HEK293T (cell line): Measurements from ENCODE around the gene RAPGEF5.

ENCODE experiments used
- CTCF ChIA-PET: fragments of 350-600 bp; formaldehyde crosslinking; extraction: SDS; loops from one replicate; lab custom pipeline; 2021; ENCODE audit warnings: antibody characterized with exemption, inconsistent platforms; lab: Yijun Ruan, JAX
- POLR2A ChIA-PET: fragments of 350-600 bp; formaldehyde crosslinking; extraction: SDS; loops from one replicate; lab custom pipeline; 2020; ENCODE audit warnings: antibody characterized with exemption, inconsistent platforms; lab: Yijun Ruan, JAX
- DNase-seq: peaks from one replicate; pipeline ENCODE4 v3.0.0; 2012; ENCODE audit warnings: mixed read lengths; ENCODE audit errors: extremely low spot score
- ARNT ChIP-seq: fragments of 450-650 bp; IDR thresholded peaks from 2 replicates; pipeline ENCODE4 v1.6.1; 2017; ENCODE audit warnings: mild to moderate bottlenecking
- BHLHE40 ChIP-seq: fragments of 450-650 bp; IDR thresholded peaks from 2 replicates; pipeline ENCODE4 v1.6.1; 2016; ENCODE audit warnings: mild to moderate bottlenecking, moderate library complexity, borderline replicate concordance
- CTBP1 ChIP-seq: fragments of 450-650 bp; IDR thresholded peaks from 2 replicates; pipeline ENCODE4 v1.6.1; 2016; ENCODE audit warnings: borderline replicate concordance
- ELF4 ChIP-seq: fragments of 450-650 bp; IDR thresholded peaks from 2 replicates; pipeline ENCODE4 v1.6.1; 2017; ENCODE audit warnings: antibody characterized with exemption
- FOXA1 ChIP-seq: fragments of 450-650 bp; IDR thresholded peaks from 2 replicates; pipeline ENCODE4 v1.6.1; 2016; ENCODE audit warnings: mild to moderate bottlenecking
- FOXK2 ChIP-seq: fragments of 450-650 bp; IDR thresholded peaks from 2 replicates; pipeline ENCODE4 v1.6.1; 2016; ENCODE audit warnings: mild to moderate bottlenecking
- FOXM1 ChIP-seq: fragments of 450-650 bp; IDR thresholded peaks from 2 replicates; pipeline ENCODE4 v1.6.1; 2017; ENCODE audit warnings: mild to moderate bottlenecking, borderline replicate concordance
- HDGF ChIP-seq: fragments of 450-650 bp; IDR thresholded peaks from 2 replicates; pipeline ENCODE4 v1.6.1; 2017; ENCODE audit warnings: antibody characterized with exemption, borderline replicate concordance
- L3MBTL2 ChIP-seq: fragments of 450-650 bp; conservative IDR thresholded peaks from 2 replicates; pipeline ENCODE4 v1.6.1; 2016; ENCODE audit warnings: mild to moderate bottlenecking
- LEF1 ChIP-seq: fragments of 450-650 bp; IDR thresholded peaks from 2 replicates; pipeline ENCODE4 v1.6.1; 2017; ENCODE audit warnings: mild to moderate bottlenecking, borderline replicate concordance
- NFRKB ChIP-seq: fragments of 450-650 bp; IDR thresholded peaks from 2 replicates; pipeline ENCODE4 v1.6.1; 2016; ENCODE audit warnings: mild to moderate bottlenecking, moderate library complexity
- PKNOX1 ChIP-seq: fragments of 450-650 bp; IDR thresholded peaks from 2 replicates; pipeline ENCODE4 v1.6.1; 2016
- SP1 ChIP-seq: fragments of 450-650 bp; IDR thresholded peaks from 2 replicates; pipeline ENCODE4 v1.6.1; 2017
- SUZ12 ChIP-seq: fragments of 450-650 bp; IDR thresholded peaks from 2 replicates; pipeline ENCODE4 v1.6.1; 2016; ENCODE audit warnings: mild to moderate bottlenecking
- TARDBP ChIP-seq: fragments of 450-650 bp; IDR thresholded peaks from 2 replicates; pipeline ENCODE4 v1.6.1; 2016
- ZNF384 ChIP-seq: fragments of 450-650 bp; IDR thresholded peaks from 2 replicates; pipeline ENCODE4 v1.6.1; 2016

Gene RAPGEF5

GRCh38 chr7:22318376-22318775 lies 38.6 kb downstream of the RAPGEF5 start:
- POLR2A ChIA-PET: no interaction called here
- TF ChIP-seq FOXM1 (no peak), SUZ12 (no peak), BHLHE40 (no peak)
- CTCF ChIA-PET: no interaction called here
- no peak for DNase-seq

DNA sequence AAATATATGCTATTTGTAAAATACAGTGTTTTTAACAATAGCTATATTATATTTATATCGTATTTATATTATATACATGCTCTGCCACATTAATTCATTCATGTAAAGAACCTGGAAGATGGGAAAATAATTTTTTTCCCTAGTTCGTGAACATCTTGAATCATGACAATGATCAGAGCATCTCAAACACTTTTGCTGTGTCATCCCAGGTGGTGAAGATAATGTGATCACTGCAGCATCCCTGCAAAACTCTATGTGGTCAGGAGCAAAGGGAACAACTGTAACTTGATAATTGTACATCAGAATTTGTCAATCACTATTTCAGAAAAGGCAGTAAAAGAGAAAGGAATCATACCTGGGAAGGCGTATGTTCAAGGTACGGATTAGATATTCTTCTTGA lies 39.3 kb downstream of the RAPGEF5 start:
- TF ChIP-seq ZNF384: no peak
- TF ChIP-seq ELF4: no peak
- TF ChIP-seq FOXM1: no peak
- no peak for TF ChIP-seq PKNOX1
- TF ChIP-seq FOXK2: no peak
- no peak for TF ChIP-seq L3MBTL2
- TF ChIP-seq NFRKB: no peak
- no peak for TF ChIP-seq CTBP1
- TF ChIP-seq HDGF: no peak
- no peak for TF ChIP-seq LEF1
- TF ChIP-seq SP1: no peak
- TF ChIP-seq BHLHE40: no peak
- TF ChIP-seq SUZ12: no peak
- no peak for TF ChIP-seq ARNT
- CTCF ChIA-PET: no interaction called here
- DNase-seq: no peak
- POLR2A ChIA-PET: no interaction called here

DNA sequence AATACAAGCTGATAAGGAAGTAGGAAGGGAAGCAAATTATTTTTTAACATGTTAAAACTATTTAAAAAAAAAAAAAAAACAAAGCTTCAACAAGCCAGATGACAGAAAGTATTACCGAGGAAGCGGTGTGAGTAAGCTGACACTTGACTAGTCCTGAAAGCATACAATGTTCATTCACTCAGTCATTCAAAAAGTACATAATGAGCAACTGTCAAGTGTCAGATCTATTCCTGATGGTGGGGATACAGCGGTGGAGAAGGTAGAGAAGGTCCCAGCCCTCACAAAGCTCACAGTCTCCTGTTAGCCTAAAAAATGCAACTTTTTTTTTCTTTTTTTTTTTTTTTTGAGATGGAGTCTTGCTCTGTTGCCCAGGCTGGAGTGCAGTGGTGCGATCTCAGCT lies 40.0 kb downstream of the RAPGEF5 start:
- no peak for DNase-seq
- ChIA-PET CTCF (no interaction called here), POLR2A (no interaction called here)
- no peak for TF ChIP-seq CTBP1
- TF ChIP-seq NFRKB: no peak
- no peak for TF ChIP-seq SUZ12
- TF ChIP-seq FOXM1: no peak
- no peak for TF ChIP-seq PKNOX1
- no peak for TF ChIP-seq FOXA1
- no peak for TF ChIP-seq LEF1

DNA sequence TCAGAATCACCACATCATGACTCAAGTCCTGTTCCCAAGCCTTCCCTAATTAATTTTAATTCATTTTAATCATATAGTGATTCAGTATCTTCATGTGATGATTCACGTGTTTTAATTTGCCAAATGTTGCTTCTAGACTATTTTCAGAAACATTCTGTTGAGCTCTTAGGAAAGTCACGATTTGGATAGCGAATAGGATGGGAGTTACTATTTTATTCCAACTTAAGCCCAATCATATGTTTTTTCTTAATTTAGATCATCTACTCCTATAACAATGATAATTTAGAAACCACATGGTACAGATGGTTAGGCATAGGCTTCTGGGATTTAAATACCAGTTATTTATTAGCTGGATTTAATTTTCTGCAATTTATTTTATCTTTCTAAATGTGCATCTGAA lies 49.1 kb downstream of the RAPGEF5 start:
- POLR2A ChIA-PET: no interaction called here
- CTCF ChIA-PET: no interaction called here
- no peak for DNase-seq
- TF ChIP-seq L3MBTL2: no peak
- TF ChIP-seq FOXA1: no peak
- no peak for TF ChIP-seq TARDBP
- TF ChIP-seq BHLHE40: no peak
- TF ChIP-seq SUZ12: no peak
- TF ChIP-seq ZNF384: no peak
- no peak for TF ChIP-seq ARNT
- TF ChIP-seq ELF4: no peak
- TF ChIP-seq LEF1: no peak
- TF ChIP-seq FOXM1: no peak
- TF ChIP-seq SP1: no peak
- TF ChIP-seq HDGF: no peak
- no peak for TF ChIP-seq PKNOX1
- no peak for TF ChIP-seq FOXK2
- TF ChIP-seq NFRKB: no peak
- TF ChIP-seq CTBP1: no peak

- no peak for DNase-seq
- ChIA-PET CTCF (no interaction called here), POLR2A (no interaction called here)
- TF ChIP-seq PKNOX1 (no peak), ZNF384 (no peak), FOXA1 (no peak), SP1 (no peak), SUZ12 (no peak), FOXK2 (no peak), ARNT (no peak), TARDBP (no peak), FOXM1 (no peak), BHLHE40 (no peak), LEF1 (no peak), CTBP1 (no peak), L3MBTL2 (no peak)
Measured at GRCh38 chr7:22305706-22306105, 51.2 kb downstream of the RAPGEF5 start.

DNA sequence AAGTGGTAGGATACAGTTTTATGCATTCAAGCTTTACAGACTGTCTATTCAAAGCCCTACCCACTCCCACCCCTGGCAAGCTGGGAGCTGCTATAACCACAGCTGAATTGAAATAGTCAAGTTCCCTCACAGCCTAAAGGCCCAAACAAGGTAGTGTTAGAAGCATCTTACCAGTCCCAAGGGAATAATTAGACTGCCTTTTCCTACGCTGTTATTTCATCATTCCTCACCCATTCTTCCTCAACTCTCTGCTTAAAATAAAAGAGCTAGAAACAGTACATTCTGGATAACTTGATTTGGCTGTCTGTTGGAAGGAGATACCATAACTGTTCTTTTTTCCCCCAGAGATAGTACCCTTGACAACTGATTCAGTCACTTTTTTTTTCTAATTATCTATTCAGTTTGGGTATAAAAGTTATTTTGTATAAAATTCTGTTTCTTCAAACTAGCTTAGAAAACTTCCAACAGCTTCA lies 54.0 kb downstream of the RAPGEF5 start:
- no peak for DNase-seq
- ChIA-PET POLR2A (no interaction called here), CTCF (interaction anchor here (0.7 to 0.9 kb wide), 2 partner anchors 22 to 192 kb away, joined by 3 to 6 read pairs; no protein-coding TSS in a partner anchor)
- no peak for TF ChIP-seq HDGF
- TF ChIP-seq LEF1: no peak
- TF ChIP-seq FOXM1: no peak
- no peak for TF ChIP-seq ARNT
- TF ChIP-seq ZNF384: no peak
- no peak for TF ChIP-seq ELF4
- no peak for TF ChIP-seq FOXA1
- TF ChIP-seq PKNOX1: no peak
- TF ChIP-seq NFRKB: no peak
- no peak for TF ChIP-seq FOXK2
- no peak for TF ChIP-seq L3MBTL2
- no peak for TF ChIP-seq BHLHE40
- TF ChIP-seq SP1: no peak
- TF ChIP-seq TARDBP: no peak
- TF ChIP-seq SUZ12: no peak
- no peak for TF ChIP-seq CTBP1
